Measurements from ENCODE around the gene CSMD2.

DNA sequence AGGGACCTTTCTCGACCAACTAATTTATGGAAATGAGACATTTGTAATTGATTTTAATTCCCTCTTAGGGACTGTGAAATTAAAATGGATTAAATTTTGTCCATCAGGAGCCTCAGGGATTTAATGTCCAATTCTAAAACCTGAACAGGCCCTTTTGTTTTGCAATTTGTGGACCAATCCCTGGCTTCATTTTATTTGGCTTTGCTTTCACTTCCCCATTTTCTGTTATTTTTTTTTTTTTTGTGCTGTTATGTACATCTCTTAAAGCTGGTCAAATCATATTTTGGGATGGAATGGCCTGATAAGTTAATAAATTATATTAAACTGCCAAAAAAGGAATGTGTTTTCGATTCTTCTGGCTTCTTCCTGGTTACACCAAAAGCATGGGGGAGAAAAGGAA is 663.7 kb downstream of the CSMD2 start:
- TF ChIP-seq, protein P1, sequence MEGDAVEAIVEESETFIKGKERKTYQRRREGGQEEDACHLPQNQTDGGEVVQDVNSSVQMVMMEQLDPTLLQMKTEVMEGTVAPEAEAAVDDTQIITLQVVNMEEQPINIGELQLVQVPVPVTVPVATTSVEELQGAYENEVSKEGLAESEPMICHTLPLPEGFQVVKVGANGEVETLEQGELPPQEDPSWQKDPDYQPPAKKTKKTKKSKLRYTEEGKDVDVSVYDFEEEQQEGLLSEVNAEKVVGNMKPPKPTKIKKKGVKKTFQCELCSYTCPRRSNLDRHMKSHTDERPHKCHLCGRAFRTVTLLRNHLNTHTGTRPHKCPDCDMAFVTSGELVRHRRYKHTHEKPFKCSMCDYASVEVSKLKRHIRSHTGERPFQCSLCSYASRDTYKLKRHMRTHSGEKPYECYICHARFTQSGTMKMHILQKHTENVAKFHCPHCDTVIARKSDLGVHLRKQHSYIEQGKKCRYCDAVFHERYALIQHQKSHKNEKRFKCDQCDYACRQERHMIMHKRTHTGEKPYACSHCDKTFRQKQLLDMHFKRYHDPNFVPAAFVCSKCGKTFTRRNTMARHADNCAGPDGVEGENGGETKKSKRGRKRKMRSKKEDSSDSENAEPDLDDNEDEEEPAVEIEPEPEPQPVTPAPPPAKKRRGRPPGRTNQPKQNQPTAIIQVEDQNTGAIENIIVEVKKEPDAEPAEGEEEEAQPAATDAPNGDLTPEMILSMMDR (IDR thresholded peaks at IDR 0.05; ENCODE audit: low read length), result no peak
- no peak for TF ChIP-seq EZH2 (optimal IDR thresholded peaks at IDR 0.05; ENCODE audit: low read depth, low read length)

All from MM.1S (cell line).